Keratinocyte (primary cell): Measurements from ENCODE around the gene NPAS3. TPM values are rescaled to one million over a fixed set of nuclear protein-coding genes. Genes with fewer than 3 reads are reported as not detected.

ENCODE experiments used
- DNase-seq: peaks from one replicate; pipeline ENCODE4 v3.0.0-alpha.2; 2011; ENCODE audit warnings: low read depth, missing footprints, low spot score
- FAIRE-seq: peaks from 2 replicates; lab custom pipeline; 2011; peaks lifted over from hg19 to GRCh38; lab: Jason Lieb, UNC
- H2AFZ ChIP-seq: 2 replicates; pipeline ENCODE4 v1.6.0; 2012; ENCODE audit warnings: low read length, control low read depth, inconsistent platforms; ENCODE audit not compliant: control insufficient read depth
- H3K27ac ChIP-seq: 2 replicates; pipeline ENCODE4 v1.5.1; 2011; ENCODE audit warnings: low read length; ENCODE audit not compliant: control insufficient read depth, insufficient read depth
- H3K27me3 ChIP-seq: 3 replicates; pipeline ENCODE4 v1.6.0; 2011; ENCODE audit warnings: low read length; ENCODE audit not compliant: control insufficient read depth, insufficient read depth; ENCODE audit errors: extremely low read depth
- H3K36me3 ChIP-seq, 2 experiments: 2 replicates in 1 of 2; 3 replicates in 1 of 2; pipeline ENCODE4 v1.5.1; 2011; ENCODE audit warnings: low read length in 2 of 2, mild to moderate bottlenecking in 1 of 2; ENCODE audit not compliant: control insufficient read depth in 2 of 2, insufficient read depth in 2 of 2; ENCODE audit errors: extremely low read depth in 1 of 2
- H3K4me1 ChIP-seq: 3 replicates; pipeline ENCODE4 v1.5.1; 2011; ENCODE audit warnings: low read length; ENCODE audit not compliant: control insufficient read depth, insufficient read depth; ENCODE audit errors: extremely low read depth
- H3K4me2 ChIP-seq: 3 replicates; pipeline ENCODE4 v1.6.0; 2011; ENCODE audit warnings: low read depth, low read length; ENCODE audit not compliant: control insufficient read depth, insufficient read depth; ENCODE audit errors: extremely low read depth
- H3K4me3 ChIP-seq, 3 experiments: fragments of 200-600 bp in 1 of 3; sonication (generic) in 1 of 3; 2 replicates in 2 of 3; 3 replicates in 1 of 3; pipeline ENCODE4 v1.5.1; 2011 to 2016; ENCODE audit warnings: low read length in 3 of 3, mild to moderate bottlenecking in 3 of 3, control low read depth in 2 of 3, inconsistent platforms in 1 of 3, low read depth in 1 of 3, mixed read lengths in 1 of 3, mixed run types in 1 of 3, moderate library complexity in 1 of 3; ENCODE audit not compliant: control insufficient read depth in 2 of 3, insufficient read depth in 2 of 3; ENCODE audit errors: extremely low read depth in 1 of 3
- H3K79me2 ChIP-seq: 2 replicates; pipeline ENCODE4 v1.6.0; 2012; ENCODE audit warnings: low read length; ENCODE audit not compliant: control insufficient read depth, insufficient read depth
- H3K9ac ChIP-seq: 3 replicates; pipeline ENCODE4 v1.6.0; 2011; ENCODE audit warnings: low read length; ENCODE audit not compliant: control insufficient read depth, insufficient read depth; ENCODE audit errors: extremely low read depth
- H3K9me1 ChIP-seq: 3 replicates; pipeline ENCODE4 v1.6.0; 2011; ENCODE audit warnings: low read length; ENCODE audit not compliant: control insufficient read depth, insufficient read depth; ENCODE audit errors: extremely low read depth
- H3K9me3 ChIP-seq: 2 replicates; pipeline ENCODE4 v1.5.1; 2012; ENCODE audit warnings: low read depth, low read length; ENCODE audit not compliant: control insufficient read depth
- H4K20me1 ChIP-seq: 3 replicates; pipeline ENCODE4 v1.6.0; 2011; ENCODE audit warnings: low read length; ENCODE audit not compliant: control insufficient read depth, insufficient read depth; ENCODE audit errors: extremely low read depth
- EZH2 ChIP-seq: IDR thresholded peaks from one replicate; pipeline ENCODE4 v1.6.1; 2012; ENCODE audit warnings: inconsistent platforms, mild to moderate bottlenecking, low read length, moderate library complexity
- dilution Hi-C: fragments of 300-500 bp; cut with MboI; formaldehyde crosslinking; loops from one replicate; pipeline ENCODE4 v1.7.0; 2020; ENCODE audit warnings: low sequenced_read_pairs; ENCODE audit not compliant: extremely low pct_ligation_motif_present
- polyA plus RNA-seq, 5 experiments: library from polyadenylated mRNA; depleted of rRNA in 3 of 5; stranded (reverse) in 3 of 5; stranded (forward) in 1 of 5; unstranded in 1 of 5; fragments of >200 nt; gene quantifications; 1 replicate in 1 of 5; 2 replicates in 3 of 5; 3 replicates in 1 of 5; pipeline versions ENCODE4 v1.2.1 to v1.2.3, GENCODE V29; 2011 to 2012; ENCODE audit warnings: missing spikeins in 2 of 5, low read depth in 1 of 5, low replicate concordance in 1 of 5
- TF ChIP-seq, protein P1 (sequence below), 3 experiments: IDR thresholded peaks in 1 of 3; conservative IDR thresholded peaks in 1 of 3; optimal IDR thresholded peaks in 1 of 3; 2 replicates in 2 of 3; 3 replicates in 1 of 3; pipeline versions ENCODE3 to v1.5.1; 2011; ENCODE audit warnings: low read length in 3 of 3, mild to moderate bottlenecking in 3 of 3, moderate library complexity in 2 of 3, control low read depth in 1 of 3, inconsistent platforms in 1 of 3; ENCODE audit not compliant: insufficient read depth in 2 of 3; ENCODE audit errors: extremely low read depth in 1 of 3

NPAS3 gene
- polyA plus RNA-seq, 1 donor (not counting 4 experiments of a cell fraction or from before 2014, with no cell fraction given) = 0.07 TPM

DNA sequence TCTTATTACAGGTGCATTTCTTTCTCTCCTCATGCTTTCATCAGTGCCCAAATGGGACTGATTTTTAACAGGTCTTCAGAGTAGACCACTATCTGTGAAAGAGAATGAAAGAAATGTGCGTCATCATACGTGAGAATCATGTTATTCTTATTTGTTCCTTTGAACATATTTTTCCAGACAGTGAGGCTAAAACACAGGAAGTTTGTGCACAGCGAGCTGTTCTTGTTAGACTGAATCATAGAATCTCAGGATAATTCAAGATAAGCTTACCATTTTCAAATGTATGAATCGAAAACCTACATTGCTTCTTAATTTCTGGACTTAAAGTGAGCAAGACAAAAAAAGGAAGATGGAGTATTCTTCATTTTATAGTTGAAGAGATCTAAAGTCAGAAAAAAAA lies 629.1 kb downstream of the NPAS3 start:
- FAIRE-seq (peak; percentile 17), DNase-seq (no peak)
- Histone ChIP-seq H3K9ac (no peak overlapping the region), H3K9me1 (no peaks in the 10 kb centered on the region), H3K36me3 (no peaks in the 10 kb centered on the region), H4K20me1 (no peaks in the 10 kb centered on the region), H3K27me3 (no peaks in the 10 kb centered on the region), H2AFZ (peak overlapping the region; percentile 7), H3K4me2 (no peak overlapping the region), H3K4me3 (no peak overlapping the region), H3K79me2 (no peaks in the 10 kb centered on the region), H3K4me1 (peaks cover 65% of the 10 kb centered on the region), H3K27ac (peak overlapping the region; percentile 6), H3K9me3 (no peaks in the 10 kb centered on the region)
- no peak for TF ChIP-seq EZH2
- TF ChIP-seq, protein P1, sequence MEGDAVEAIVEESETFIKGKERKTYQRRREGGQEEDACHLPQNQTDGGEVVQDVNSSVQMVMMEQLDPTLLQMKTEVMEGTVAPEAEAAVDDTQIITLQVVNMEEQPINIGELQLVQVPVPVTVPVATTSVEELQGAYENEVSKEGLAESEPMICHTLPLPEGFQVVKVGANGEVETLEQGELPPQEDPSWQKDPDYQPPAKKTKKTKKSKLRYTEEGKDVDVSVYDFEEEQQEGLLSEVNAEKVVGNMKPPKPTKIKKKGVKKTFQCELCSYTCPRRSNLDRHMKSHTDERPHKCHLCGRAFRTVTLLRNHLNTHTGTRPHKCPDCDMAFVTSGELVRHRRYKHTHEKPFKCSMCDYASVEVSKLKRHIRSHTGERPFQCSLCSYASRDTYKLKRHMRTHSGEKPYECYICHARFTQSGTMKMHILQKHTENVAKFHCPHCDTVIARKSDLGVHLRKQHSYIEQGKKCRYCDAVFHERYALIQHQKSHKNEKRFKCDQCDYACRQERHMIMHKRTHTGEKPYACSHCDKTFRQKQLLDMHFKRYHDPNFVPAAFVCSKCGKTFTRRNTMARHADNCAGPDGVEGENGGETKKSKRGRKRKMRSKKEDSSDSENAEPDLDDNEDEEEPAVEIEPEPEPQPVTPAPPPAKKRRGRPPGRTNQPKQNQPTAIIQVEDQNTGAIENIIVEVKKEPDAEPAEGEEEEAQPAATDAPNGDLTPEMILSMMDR (optimal IDR thresholded peaks at IDR 0.05 in 1 of 3, IDR thresholded peaks at IDR 0.05 in 1 of 3, conservative IDR thresholded peaks at IDR 0.05 in 1 of 3; ENCODE audit: extremely low read depth in 1 of 3, insufficient read depth in 2 of 3, low read length in 3 of 3) = no peak
- dilution Hi-C loops = no loop called here

DNA sequence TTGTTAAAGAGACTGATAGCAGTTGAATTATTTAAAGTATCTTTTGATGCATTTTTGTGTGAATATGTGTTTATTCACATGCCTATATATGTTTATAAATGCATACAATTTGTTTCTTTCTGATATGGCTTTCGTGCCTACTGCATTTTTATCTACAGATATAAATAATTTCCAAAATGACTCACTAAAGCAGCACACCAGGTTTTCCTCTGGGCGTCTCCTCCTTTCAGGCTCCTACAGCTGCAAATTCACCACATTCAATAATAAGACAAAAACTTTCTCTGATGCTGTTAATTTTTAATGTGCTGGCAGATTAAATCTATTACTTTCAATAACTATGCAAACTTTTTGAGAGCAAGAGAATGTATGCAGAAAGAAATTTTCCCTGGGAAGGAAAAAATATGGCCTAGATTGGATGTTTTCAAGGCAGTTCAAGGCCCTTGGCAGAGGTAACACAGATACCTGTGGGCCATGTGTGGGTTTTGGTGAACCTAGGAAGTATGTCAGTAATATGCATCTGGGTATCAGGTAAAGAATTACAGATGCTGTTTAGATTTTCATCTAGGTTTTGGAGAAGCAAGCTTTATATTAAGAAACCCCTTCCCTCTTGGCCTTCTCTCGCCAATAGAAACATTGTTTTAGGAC lies 630.4 kb downstream of the NPAS3 start:
- dilution Hi-C loops = no loop called here
- TF ChIP-seq EZH2 = no peak
- TF ChIP-seq, protein P1 (optimal IDR thresholded peaks at IDR 0.05 in 1 of 3, IDR thresholded peaks at IDR 0.05 in 1 of 3, conservative IDR thresholded peaks at IDR 0.05 in 1 of 3; ENCODE audit: extremely low read depth in 1 of 3, insufficient read depth in 2 of 3, low read length in 3 of 3) = no peak
- H3K4me3 ChIP-seq = peak overlapping the region in 1 of 3 experiments; percentile 12
- no peaks in the 10 kb centered on the region for H3K27me3 ChIP-seq
- H3K9me3 ChIP-seq = no peaks in the 10 kb centered on the region
- peak overlapping the region; percentile 69 for H3K4me2 ChIP-seq
- peaks cover 56% of the 10 kb centered on the region for H3K4me1 ChIP-seq
- H2AFZ ChIP-seq = no peak overlapping the region
- H3K27ac ChIP-seq = peak overlapping the region; percentile 50
- no peaks in the 10 kb centered on the region for H3K79me2 ChIP-seq
- FAIRE-seq (no peak), DNase-seq (no peak)
- H3K9ac ChIP-seq = no peak overlapping the region
- H4K20me1 ChIP-seq = no peaks in the 10 kb centered on the region
- H3K36me3 ChIP-seq = no peaks in the 10 kb centered on the region
- H3K9me1 ChIP-seq = no peaks in the 10 kb centered on the region
